8988T (cell line): ENCODE results near the gene TMEM53.

Experiments used
- DNase-seq: peaks from one replicate; pipeline ENCODE4 v3.0.0; 2011

The TMEM53 gene

GRCh38 chr1:44696789-44697345 lies 22.6 kb upstream of the TMEM53 start:
- no peak for DNase-seq

- no peak for DNase-seq
These were observed 21.8 kb upstream of the TMEM53 start for GRCh38 chr1:44696101-44696500.

GRCh38 chr1:44695671-44696070 lies 21.4 kb upstream of the TMEM53 start:
- DNase-seq: no peak

- no peak for DNase-seq
These were observed 20.7 kb upstream of the TMEM53 start for GRCh38 chr1:44694863-44695478.

GRCh38 chr1:44693900-44694299 lies 19.6 kb upstream of the TMEM53 start:
- DNase-seq: no peak

GRCh38 chr1:44693159-44693558 lies 18.9 kb upstream of the TMEM53 start:
- DNase-seq: no peak

- DNase-seq: no peak
These were observed 15.1 kb upstream of the TMEM53 start for GRCh38 chr1:44689447-44689765.

- DNase-seq: no peak
These were observed 14.6 kb upstream of the TMEM53 start for GRCh38 chr1:44688760-44689446.

GRCh38 chr1:44685881-44686280 lies 11.6 kb upstream of the TMEM53 start:
- no peak for DNase-seq

GRCh38 chr1:44685218-44685617 lies 10.9 kb upstream of the TMEM53 start:
- DNase-seq: no peak

- no peak for DNase-seq
These were observed 10.2 kb upstream of the TMEM53 start for GRCh38 chr1:44684525-44684924.

- no peak for DNase-seq
These were observed 8.6 kb upstream of the TMEM53 start for GRCh38 chr1:44682883-44683265.

GRCh38 chr1:44681905-44682882 lies 7.9 kb upstream of the TMEM53 start:
- DNase-seq: no peak

GRCh38 chr1:44679468-44679867 lies 5.2 kb upstream of the TMEM53 start:
- DNase-seq: no peak

GRCh38 chr1:44678626-44679025 lies 4.3 kb upstream of the TMEM53 start:
- DNase-seq: no peak

- DNase-seq: no peak
These were observed 3.8 kb upstream of the TMEM53 start for GRCh38 chr1:44678120-44678519.

GRCh38 chr1:44677201-44677766 lies 3.0 kb upstream of the TMEM53 start:
- peak; percentile 31 for DNase-seq

GRCh38 chr1:44676484-44677200 lies 2.4 kb upstream of the TMEM53 start:
- no peak for DNase-seq

GRCh38 chr1:44675186-44675585 lies 905 bp upstream of the TMEM53 start:
- DNase-seq: no peak

- no peak for DNase-seq
These were observed 587 bp downstream of the TMEM53 start for GRCh38 chr1:44673675-44674112.

GRCh38 chr1:44672961-44673674 lies 1.2 kb downstream of the TMEM53 start:
- no peak for DNase-seq
